Sigmoid colon (tissue), 7 donors: Measurements from ENCODE around the gene C1GALT1. TPM values are rescaled to one million over a fixed set of nuclear protein-coding genes. Genes with fewer than 3 reads are reported as not detected.
"Not testable (repeated sequence)": the region's sequence is repeated elsewhere in the genome, so short reads cannot be mapped to it uniquely, and the experiment has no call there.

ENCODE experiments used
- DNase-seq: peaks from one replicate; pipeline ENCODE4 v3.0.0-alpha.2; 2019
- H3K27ac ChIP-seq, 4 donors: fragments of 200-600 bp; sonication (generic); one replicate each; pipeline ENCODE4 v1.5.1; 2016 to 2019; ENCODE audit warnings: mild to moderate bottlenecking in 1 of 4
- H3K27me3 ChIP-seq, 3 donors: fragments of 200-600 bp; sonication (generic); one replicate each; pipeline ENCODE4 v1.5.1; 2019; ENCODE audit warnings: mild to moderate bottlenecking in 1 of 3
- H3K36me3 ChIP-seq, 4 donors: fragments of 200-600 bp; sonication (generic); one replicate each; pipeline ENCODE4 v1.5.1; 2016 to 2019
- H3K4me1 ChIP-seq, 4 donors: fragments of 200-600 bp; sonication (generic); one replicate each; pipeline ENCODE4 v1.5.1; 2017 to 2019
- H3K4me3 ChIP-seq, 4 donors: fragments of 200-600 bp; sonication (generic); one replicate each; pipeline ENCODE4 v1.5.1; 2017 to 2019; ENCODE audit warnings: mild to moderate bottlenecking in 2 of 4, moderate library complexity in 1 of 4
- H3K9me3 ChIP-seq, 4 donors: fragments of 200-600 bp in 3 of 4; sonication (generic) in 3 of 4; one replicate each; pipeline versions ENCODE4 v1.5.1 to v1.6.1; 2013 to 2019
- CTCF ChIP-seq, 4 experiments: fragments of 450-650 bp in 3 of 4; fragments of 200-600 bp in 1 of 4; IDR thresholded peaks; one replicate each; pipeline ENCODE4 v1.5.1; 2016 to 2019; ENCODE audit warnings: antibody characterized with exemption in 4 of 4, mild to moderate bottlenecking in 3 of 4, moderate library complexity in 2 of 4
- EP300 ChIP-seq, 4 donors: sonication (generic); formaldehyde crosslinking; IDR thresholded peaks; one replicate each; pipeline ENCODE4 v1.6.1; 2017; ENCODE audit warnings: antibody characterized with exemption in 4 of 4
- POLR2A ChIP-seq, 2 donors: fragments of 450-650 bp; IDR thresholded peaks; one replicate each; pipeline ENCODE4 v1.6.1; 2016; ENCODE audit warnings: antibody characterized with exemption in 2 of 2, mild to moderate bottlenecking in 2 of 2, moderate library complexity in 2 of 2
- POLR2AphosphoS5 ChIP-seq, 4 donors: sonication (generic); formaldehyde crosslinking; IDR thresholded peaks; one replicate each; pipeline ENCODE4 v1.6.1; 2017; ENCODE audit warnings: antibody characterized with exemption in 4 of 4
- WGBS, 2 donors: extraction: QIAGEN DNeasy Blood & Tissue Kit; methylation state at CpG; one replicate each; pipeline ENCODE4 v1.1.7; 2013; 5-methylcytosine and 5-hydroxymethylcytosine counted together
- intact Hi-C: fragments of 100-400 bp; cut with DNase I; formaldehyde crosslinking; loops from one replicate; pipeline ENCODE4 v1.15.1; 2023
- polyA plus RNA-seq, 3 donors: library from polyadenylated mRNA; stranded (reverse); fragments of 200-250 nt; gene quantifications; one replicate each; pipeline ENCODE4 v1.2.3, GENCODE V29; 2013
- total RNA-seq, 4 donors: library from RNA; depleted of rRNA; stranded (reverse); fragments of >200 nt; gene quantifications; one replicate each; pipeline ENCODE4 v1.1.0, GENCODE V29; 2016
- donor health status: healthy with polysubstance abuse.
- donor health status: Bipolar disorder and iron deficiency.
- donor health status: healthy.

Gene C1GALT1
- total and polyA plus RNA-seq, 7 donors: 4.8 to 19.8 (median 11.6) TPM

GRCh38 chr7:7148798-7149481 is 33.4 kb upstream of the C1GALT1 start:
- no peaks in the 10 kb centered on the region for H3K36me3 ChIP-seq
- no peak overlapping the region for H3K27ac ChIP-seq
- no peaks in the 10 kb centered on the region for H3K9me3 ChIP-seq
- peaks cover 0 to 5% (median 0%) of the 10 kb centered on the region in 4 donors for H3K4me1 ChIP-seq
- H3K4me3 ChIP-seq: no peak overlapping the region
- no peak for TF ChIP-seq EP300 (IDR thresholded peaks at IDR 0.05)
- no peak for TF ChIP-seq CTCF (IDR thresholded peaks at IDR 0.05)
- no peak for TF ChIP-seq POLR2AphosphoS5 (IDR thresholded peaks at IDR 0.05)
- TF ChIP-seq POLR2A (IDR thresholded peaks at IDR 0.05): no peak
- no peaks in the 10 kb centered on the region for H3K27me3 ChIP-seq
- 95 to 98% methylated on average over 7 of the region's 7 CpGs for WGBS, 2 donors
- intact Hi-C loops: no loop called here
- no peak for DNase-seq

GRCh38 chr7:7151285-7151684 is 31.1 kb upstream of the C1GALT1 start:
- 69 to 75% methylated on average over 3 of the region's 3 CpGs for WGBS, 2 donors
- no peak for DNase-seq

GRCh38 chr7:7151865-7152264 is 30.5 kb upstream of the C1GALT1 start:
- Histone ChIP-seq H3K36me3 (no peaks in the 10 kb centered on the region), H3K27ac (no peak overlapping the region), H3K4me1 (peaks cover 0 to 5% (median 0%) of the 10 kb centered on the region in 4 donors), H3K27me3 (no peaks in the 10 kb centered on the region), H3K9me3 (no peaks in the 10 kb centered on the region), H3K4me3 (no peak overlapping the region)
- WGBS, 2 donors: 66 to 98% methylated on average over 1 of the region's 1 CpG
- intact Hi-C loops: no loop called here
- no peak for DNase-seq
- TF ChIP-seq EP300 (IDR thresholded peaks at IDR 0.05): no peak
- no peak for TF ChIP-seq POLR2AphosphoS5 (IDR thresholded peaks at IDR 0.05)
- TF ChIP-seq CTCF (IDR thresholded peaks at IDR 0.05): no peak
- no peak for TF ChIP-seq POLR2A (IDR thresholded peaks at IDR 0.05)

More at GRCh38 chr7:7151285-7151684, 31.1 kb upstream of the C1GALT1 start:
- intact Hi-C loops: no loop called here
- Histone ChIP-seq H3K4me3 (no peak overlapping the region), H3K36me3 (no peaks in the 10 kb centered on the region), H3K27ac (no peak overlapping the region), H3K4me1 (peaks cover 0 to 5% (median 0%) of the 10 kb centered on the region in 4 donors), H3K27me3 (no peaks in the 10 kb centered on the region), H3K9me3 (no peaks in the 10 kb centered on the region)
- TF ChIP-seq CTCF (IDR thresholded peaks at IDR 0.05): no peak
- TF ChIP-seq POLR2A (IDR thresholded peaks at IDR 0.05): no peak
- TF ChIP-seq EP300 (IDR thresholded peaks at IDR 0.05): no peak
- peak in 2 of 4 donors; percentile 42 to 49 for TF ChIP-seq POLR2AphosphoS5 (IDR thresholded peaks at IDR 0.05)

GRCh38 chr7:7152315-7152714 is 30.0 kb upstream of the C1GALT1 start:
- Histone ChIP-seq H3K27me3 (no peaks in the 10 kb centered on the region), H3K4me3 (no peak overlapping the region), H3K9me3 (no peaks in the 10 kb centered on the region), H3K27ac (no peak overlapping the region), H3K36me3 (no peaks in the 10 kb centered on the region), H3K4me1 (peaks cover 0 to 5% (median 0%) of the 10 kb centered on the region in 4 donors)
- DNase-seq: no peak
- intact Hi-C loops: no loop called here
- TF ChIP-seq POLR2A (IDR thresholded peaks at IDR 0.05): no peak
- TF ChIP-seq EP300 (IDR thresholded peaks at IDR 0.05): no peak
- TF ChIP-seq CTCF (IDR thresholded peaks at IDR 0.05): no peak
- TF ChIP-seq POLR2AphosphoS5 (IDR thresholded peaks at IDR 0.05): no peak
- 98 to 99% methylated on average over 11 of the region's 11 CpGs for WGBS, 2 donors

GRCh38 chr7:7154355-7154754 is 28.0 kb upstream of the C1GALT1 start:
- H3K9me3 ChIP-seq, DNase-seq, intact Hi-C loops, H3K27me3 ChIP-seq, H3K36me3 ChIP-seq, H3K27ac ChIP-seq, H3K4me1 ChIP-seq, H3K4me3 ChIP-seq: not testable (repeated sequence)
- 31 to 86% methylated on average over 1 of the region's 1 CpG for WGBS, 2 donors
